HFF-Myc (cell line): ENCODE results near the gene SMAP2.

Experiments used
- DNase-seq: peaks from one replicate; pipeline ENCODE4 v3.0.0-alpha.2; 2011; ENCODE audit warnings: low read depth; ENCODE audit errors: extremely low read depth
- H3K4me3 ChIP-seq: replicated peaks from 2 replicates; pipeline ENCODE4 v1.5.1; 2011; ENCODE audit warnings: low read depth, mild to moderate bottlenecking, control low read depth, low read length
- TF ChIP-seq, protein P1 (sequence below): IDR thresholded peaks from 2 replicates; pipeline ENCODE4 v1.5.1; 2012; ENCODE audit warnings: mild to moderate bottlenecking, low read depth, low read length, control low read depth; ENCODE audit errors: missing control alignments

SMAP2 gene

DNA sequence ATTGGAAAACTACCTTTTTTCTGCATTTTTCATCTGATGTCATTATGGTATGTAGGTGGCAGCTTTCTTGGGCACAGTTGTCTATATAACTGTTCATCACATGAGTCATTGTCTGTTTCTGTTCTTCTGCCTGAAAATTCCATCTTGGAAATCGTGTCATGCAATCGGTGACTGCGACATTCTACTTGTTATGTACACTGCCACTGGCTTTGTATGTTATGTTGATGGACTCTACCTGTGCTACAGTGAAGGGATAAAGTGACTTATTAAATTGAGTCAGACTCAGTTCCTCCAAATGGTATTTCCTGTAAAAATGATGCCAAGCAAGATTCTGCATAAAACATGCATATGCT lies 8.6 kb downstream of the SMAP2 start:
- no peak overlapping the region for H3K4me3 ChIP-seq
- TF ChIP-seq, protein P1, sequence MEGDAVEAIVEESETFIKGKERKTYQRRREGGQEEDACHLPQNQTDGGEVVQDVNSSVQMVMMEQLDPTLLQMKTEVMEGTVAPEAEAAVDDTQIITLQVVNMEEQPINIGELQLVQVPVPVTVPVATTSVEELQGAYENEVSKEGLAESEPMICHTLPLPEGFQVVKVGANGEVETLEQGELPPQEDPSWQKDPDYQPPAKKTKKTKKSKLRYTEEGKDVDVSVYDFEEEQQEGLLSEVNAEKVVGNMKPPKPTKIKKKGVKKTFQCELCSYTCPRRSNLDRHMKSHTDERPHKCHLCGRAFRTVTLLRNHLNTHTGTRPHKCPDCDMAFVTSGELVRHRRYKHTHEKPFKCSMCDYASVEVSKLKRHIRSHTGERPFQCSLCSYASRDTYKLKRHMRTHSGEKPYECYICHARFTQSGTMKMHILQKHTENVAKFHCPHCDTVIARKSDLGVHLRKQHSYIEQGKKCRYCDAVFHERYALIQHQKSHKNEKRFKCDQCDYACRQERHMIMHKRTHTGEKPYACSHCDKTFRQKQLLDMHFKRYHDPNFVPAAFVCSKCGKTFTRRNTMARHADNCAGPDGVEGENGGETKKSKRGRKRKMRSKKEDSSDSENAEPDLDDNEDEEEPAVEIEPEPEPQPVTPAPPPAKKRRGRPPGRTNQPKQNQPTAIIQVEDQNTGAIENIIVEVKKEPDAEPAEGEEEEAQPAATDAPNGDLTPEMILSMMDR = no peak
- no peak for DNase-seq

DNA sequence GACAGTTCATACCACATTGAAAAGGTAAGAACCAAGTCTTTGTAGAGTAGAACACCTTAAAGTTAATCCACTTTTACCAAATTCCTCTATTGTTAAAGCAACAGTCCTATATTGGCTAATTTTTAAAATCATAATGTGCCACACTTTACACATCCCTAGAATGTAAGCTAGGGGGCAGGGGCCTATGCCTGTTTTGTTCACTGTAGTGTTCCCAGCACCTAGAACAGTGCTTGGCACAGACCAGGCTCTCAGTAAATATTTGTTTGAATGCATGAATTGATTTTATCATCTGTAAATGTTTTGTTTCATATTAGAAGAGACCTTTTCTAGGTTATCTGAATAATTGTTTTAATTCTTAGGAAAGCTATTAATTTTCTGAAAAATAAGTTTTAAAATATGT lies 9.1 kb downstream of the SMAP2 start:
- TF ChIP-seq, protein P1 = no peak
- DNase-seq = no peak
- H3K4me3 ChIP-seq = no peak overlapping the region

DNA sequence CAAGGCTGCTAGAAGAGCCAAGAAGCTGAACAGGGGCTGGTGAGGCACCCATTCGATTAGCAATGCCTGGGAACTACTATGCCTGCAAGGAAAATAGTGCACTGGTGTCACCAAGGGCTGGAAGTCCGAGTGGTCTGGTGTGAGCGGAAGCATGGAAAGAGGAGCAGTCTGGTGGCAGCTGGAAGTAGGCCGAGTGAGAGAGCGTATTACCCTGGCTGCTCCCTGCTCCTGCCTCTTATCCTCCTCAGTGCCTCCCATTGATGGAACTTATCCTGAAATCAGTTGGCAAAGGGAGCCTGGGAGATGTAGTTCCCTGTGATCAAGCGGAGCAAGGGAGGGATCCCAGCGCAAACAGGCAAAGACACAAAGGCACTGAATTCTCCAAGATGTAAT lies 9.6 kb downstream of the SMAP2 start:
- H3K4me3 ChIP-seq = no peak overlapping the region
- TF ChIP-seq, protein P1 = no peak
- DNase-seq = no peak

DNA sequence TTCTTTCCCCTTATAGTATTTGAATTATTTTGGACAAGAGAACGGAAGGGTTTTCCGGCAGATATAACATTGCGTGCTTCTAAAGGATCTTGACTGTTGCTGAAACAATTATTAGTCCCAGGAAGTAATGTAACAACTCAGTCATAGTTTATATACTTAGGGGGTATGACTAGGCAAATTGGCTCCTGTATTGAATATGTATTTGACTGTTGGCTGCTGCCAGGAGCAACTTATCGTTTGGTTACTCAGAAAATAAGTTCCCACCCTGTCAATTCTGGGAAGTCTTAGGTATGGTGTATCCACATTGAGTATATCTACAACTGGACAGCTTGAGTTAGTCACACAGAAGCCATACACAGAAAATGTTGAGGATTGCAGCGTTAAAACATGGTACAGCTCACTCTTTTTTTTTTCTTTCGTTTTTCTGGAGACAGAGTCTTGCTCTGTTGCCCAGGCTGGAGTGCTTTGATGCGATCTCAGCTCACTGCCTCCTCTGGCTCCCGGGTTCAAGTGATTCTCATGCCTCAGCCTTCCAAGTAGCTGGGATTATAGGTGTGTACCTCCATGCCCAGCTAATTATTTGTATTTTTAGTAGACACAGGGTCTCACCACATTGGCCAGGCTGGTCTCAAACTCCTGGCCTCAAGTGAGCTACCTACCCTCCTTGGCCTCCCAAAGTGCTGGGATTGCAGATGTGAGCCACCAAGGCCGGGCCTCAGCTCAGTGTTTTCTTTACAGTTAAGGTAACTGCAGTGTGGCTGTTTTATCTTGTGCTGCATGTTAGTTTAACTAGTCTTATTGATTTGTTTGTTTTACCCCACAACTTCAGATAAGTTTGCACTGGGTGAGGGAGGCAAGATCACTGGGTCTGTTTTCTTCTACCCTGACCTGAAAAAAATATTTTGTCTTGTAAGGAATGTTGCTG lies 10.2 kb downstream of the SMAP2 start:
- TF ChIP-seq, protein P1 = no peak
- no peak overlapping the region for H3K4me3 ChIP-seq
- DNase-seq = no peak

DNA sequence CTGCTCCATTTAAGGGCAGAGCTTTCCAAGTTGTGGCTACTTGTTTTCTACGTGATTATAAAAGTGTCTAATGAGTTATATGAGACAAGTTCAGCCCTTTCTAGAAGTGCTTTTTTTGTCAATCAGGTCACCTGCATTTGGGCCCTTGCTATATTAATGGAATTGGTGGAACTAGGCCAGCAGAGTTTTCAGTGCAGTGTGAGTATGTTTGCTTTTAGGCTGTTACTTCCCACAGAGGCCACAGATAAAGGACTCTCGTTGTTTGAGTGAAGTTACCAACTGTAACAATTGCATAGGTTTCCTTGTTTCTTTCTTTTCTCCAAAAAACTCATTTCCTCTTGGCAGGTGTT lies 10.9 kb downstream of the SMAP2 start:
- no peak for DNase-seq
- TF ChIP-seq, protein P1 = no peak
- no peak overlapping the region for H3K4me3 ChIP-seq

DNA sequence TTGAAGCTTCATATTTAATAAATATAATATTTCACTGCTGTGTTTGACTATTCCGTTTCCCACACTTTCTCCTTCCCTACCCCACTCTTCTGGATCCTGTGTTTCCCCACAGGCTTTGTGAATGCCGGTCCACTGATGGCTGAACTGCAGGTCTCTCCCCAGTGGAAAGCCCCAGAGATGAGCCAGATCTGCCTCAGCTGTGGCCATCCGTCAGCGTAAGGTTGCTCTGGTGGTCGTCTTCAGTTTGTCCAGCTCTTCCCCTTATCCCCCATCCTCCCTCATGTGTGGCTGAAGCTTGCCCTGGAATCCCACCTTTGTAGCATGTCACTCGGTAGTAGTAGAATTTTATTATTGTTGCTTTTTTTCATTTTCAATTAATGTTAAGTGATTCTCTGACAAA lies 11.4 kb downstream of the SMAP2 start:
- no peak overlapping the region for H3K4me3 ChIP-seq
- TF ChIP-seq, protein P1 = no peak
- no peak for DNase-seq
